Measurements from ENCODE around the gene TTLL5.

DNA sequence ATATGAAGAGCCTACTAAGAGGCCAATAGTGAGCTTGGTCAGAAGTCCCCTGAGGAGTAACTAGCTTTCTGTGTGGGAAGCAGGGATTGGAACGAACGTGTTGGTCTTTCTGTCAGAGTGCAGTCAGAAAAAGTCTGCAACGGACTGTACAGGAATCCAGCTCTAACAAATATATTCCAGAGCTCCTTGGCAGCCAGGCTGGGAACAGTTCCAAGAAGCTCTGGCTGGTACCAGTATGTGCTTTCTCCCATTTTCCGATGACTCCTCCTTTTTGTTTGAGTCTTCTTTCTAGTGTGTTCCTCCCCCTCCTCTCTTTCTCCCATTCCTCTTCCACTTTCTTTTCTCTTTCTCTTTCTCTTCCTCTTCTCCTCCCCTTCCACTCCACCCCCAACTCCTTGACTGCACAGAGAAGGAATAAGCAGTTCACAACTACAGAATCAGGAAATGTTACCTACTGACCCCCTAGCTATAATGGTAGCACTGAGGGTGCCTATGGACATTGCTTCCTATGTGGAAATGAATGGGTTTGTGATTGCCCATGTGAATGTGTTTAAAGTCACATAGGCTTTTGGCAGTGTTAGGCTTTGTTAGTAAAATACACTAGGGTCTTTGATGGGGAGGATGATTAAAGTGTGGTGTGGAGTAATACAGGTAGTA is 59.9 kb downstream of the TTLL5 start:
- TF ChIP-seq, protein P1, sequence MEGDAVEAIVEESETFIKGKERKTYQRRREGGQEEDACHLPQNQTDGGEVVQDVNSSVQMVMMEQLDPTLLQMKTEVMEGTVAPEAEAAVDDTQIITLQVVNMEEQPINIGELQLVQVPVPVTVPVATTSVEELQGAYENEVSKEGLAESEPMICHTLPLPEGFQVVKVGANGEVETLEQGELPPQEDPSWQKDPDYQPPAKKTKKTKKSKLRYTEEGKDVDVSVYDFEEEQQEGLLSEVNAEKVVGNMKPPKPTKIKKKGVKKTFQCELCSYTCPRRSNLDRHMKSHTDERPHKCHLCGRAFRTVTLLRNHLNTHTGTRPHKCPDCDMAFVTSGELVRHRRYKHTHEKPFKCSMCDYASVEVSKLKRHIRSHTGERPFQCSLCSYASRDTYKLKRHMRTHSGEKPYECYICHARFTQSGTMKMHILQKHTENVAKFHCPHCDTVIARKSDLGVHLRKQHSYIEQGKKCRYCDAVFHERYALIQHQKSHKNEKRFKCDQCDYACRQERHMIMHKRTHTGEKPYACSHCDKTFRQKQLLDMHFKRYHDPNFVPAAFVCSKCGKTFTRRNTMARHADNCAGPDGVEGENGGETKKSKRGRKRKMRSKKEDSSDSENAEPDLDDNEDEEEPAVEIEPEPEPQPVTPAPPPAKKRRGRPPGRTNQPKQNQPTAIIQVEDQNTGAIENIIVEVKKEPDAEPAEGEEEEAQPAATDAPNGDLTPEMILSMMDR (IDR thresholded peaks at IDR 0.05; ENCODE audit: insufficient read depth, low read length), result no peak
- TF ChIP-seq POLR2AphosphoS5 (IDR thresholded peaks at IDR 0.05; ENCODE audit: low read depth) (no peak), GABPA (IDR thresholded peaks at IDR 0.05; ENCODE audit: low read depth) (no peak)
- TF ChIP-seq, protein P2, sequence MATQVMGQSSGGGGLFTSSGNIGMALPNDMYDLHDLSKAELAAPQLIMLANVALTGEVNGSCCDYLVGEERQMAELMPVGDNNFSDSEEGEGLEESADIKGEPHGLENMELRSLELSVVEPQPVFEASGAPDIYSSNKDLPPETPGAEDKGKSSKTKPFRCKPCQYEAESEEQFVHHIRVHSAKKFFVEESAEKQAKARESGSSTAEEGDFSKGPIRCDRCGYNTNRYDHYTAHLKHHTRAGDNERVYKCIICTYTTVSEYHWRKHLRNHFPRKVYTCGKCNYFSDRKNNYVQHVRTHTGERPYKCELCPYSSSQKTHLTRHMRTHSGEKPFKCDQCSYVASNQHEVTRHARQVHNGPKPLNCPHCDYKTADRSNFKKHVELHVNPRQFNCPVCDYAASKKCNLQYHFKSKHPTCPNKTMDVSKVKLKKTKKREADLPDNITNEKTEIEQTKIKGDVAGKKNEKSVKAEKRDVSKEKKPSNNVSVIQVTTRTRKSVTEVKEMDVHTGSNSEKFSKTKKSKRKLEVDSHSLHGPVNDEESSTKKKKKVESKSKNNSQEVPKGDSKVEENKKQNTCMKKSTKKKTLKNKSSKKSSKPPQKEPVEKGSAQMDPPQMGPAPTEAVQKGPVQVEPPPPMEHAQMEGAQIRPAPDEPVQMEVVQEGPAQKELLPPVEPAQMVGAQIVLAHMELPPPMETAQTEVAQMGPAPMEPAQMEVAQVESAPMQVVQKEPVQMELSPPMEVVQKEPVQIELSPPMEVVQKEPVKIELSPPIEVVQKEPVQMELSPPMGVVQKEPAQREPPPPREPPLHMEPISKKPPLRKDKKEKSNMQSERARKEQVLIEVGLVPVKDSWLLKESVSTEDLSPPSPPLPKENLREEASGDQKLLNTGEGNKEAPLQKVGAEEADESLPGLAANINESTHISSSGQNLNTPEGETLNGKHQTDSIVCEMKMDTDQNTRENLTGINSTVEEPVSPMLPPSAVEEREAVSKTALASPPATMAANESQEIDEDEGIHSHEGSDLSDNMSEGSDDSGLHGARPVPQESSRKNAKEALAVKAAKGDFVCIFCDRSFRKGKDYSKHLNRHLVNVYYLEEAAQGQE (IDR thresholded peaks at IDR 0.05; ENCODE audit: insufficient replicate concordance, low read depth), result no peak
